GM12872 (cell line): Measurements from ENCODE around the gene TEX11.

Experiments
- TF ChIP-seq, protein P1 (sequence below): IDR thresholded peaks from 3 replicates; pipeline ENCODE4 v1.5.1; 2011; ENCODE audit warnings: low read depth, mild to moderate bottlenecking, low read length, moderate library complexity; ENCODE audit not compliant: insufficient read depth

Gene TEX11

DNA sequence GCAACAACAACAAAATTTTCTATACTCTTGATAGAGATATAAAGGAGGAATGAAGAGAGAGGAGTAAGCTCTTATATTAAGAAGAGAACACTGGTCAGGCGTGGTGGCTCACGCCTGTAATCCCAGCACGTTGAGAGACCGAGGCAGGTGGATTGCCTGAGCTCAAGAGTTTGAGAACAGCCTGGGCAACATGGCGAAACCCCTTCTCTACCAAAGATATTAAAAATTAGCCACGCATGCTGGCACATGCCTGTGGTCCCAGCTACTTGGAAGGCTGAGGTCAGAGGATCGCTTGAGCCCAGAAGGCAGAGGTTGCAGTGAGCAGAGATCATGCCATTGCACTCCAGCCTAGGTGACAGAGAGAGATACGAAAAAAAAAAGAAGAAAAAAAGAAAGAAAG, 102.4 kb downstream of the TEX11 start:
- TF ChIP-seq, protein P1, sequence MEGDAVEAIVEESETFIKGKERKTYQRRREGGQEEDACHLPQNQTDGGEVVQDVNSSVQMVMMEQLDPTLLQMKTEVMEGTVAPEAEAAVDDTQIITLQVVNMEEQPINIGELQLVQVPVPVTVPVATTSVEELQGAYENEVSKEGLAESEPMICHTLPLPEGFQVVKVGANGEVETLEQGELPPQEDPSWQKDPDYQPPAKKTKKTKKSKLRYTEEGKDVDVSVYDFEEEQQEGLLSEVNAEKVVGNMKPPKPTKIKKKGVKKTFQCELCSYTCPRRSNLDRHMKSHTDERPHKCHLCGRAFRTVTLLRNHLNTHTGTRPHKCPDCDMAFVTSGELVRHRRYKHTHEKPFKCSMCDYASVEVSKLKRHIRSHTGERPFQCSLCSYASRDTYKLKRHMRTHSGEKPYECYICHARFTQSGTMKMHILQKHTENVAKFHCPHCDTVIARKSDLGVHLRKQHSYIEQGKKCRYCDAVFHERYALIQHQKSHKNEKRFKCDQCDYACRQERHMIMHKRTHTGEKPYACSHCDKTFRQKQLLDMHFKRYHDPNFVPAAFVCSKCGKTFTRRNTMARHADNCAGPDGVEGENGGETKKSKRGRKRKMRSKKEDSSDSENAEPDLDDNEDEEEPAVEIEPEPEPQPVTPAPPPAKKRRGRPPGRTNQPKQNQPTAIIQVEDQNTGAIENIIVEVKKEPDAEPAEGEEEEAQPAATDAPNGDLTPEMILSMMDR = no peak

DNA sequence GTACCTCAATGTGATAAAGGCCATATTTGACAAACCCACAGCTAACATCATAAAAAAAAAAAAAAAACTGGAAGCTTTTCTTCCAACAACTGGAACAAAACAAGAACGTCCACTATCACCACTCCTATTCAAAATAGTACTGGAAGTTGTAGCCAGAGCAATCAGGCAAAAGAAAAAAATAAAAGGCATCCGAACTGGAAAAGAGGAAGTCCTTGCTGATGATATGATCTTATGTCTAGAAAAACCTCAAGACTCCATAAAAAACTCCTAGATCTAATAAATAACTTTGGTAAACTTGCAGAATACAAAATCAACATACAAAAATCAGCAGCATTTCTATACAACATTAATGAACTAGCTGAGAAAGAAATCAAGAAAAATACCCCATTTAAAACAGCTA, 134.3 kb downstream of the TEX11 start:
- TF ChIP-seq, protein P1 = no peak

DNA sequence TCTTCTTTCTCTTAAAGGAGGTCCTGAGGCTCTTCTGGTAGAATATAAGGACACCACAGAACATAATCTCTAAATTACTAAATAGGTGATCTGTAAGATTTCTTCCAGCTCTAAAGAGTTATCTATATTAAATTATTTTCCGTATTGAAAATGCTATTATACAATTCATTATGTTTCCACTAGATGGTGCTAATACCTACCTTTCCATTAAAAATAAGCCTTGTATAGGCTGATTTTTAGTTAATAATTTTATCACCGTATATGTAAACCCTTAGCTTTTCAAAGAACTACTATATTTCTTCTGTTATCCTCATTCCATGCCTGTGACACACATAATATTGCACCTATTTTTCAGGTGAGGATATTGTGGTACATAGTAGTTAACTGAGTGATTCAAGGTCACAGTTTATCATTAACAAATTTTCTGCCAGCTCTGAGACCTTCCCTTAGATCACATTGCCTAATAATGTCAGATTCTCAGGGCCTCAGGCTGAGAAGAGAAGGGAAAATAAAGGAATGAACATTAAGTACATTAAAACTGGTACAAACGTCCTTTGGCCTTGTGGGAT, 138.8 kb downstream of the TEX11 start:
- TF ChIP-seq, protein P1 = 0 out of 3 replicates have a peak, but pooled peaks have one; percentile 17

DNA sequence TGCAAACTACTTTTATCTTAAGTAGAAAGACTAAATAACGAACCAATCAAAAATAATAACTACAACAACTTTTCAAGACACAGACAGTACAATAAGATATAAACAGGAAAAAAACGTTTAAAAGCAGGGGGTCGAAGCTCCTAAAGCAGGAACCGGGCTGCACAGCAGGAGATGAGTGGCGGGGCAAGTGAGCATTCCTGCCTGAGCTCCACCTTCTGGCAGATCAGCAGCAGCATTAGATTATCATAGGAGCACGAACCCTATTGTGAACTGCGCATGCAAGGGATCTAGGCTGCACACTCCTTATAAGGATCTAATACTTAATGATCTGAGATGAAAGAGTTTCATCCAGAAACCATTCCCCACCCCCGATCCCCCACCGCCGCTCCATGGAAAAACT, 146.2 kb downstream of the TEX11 start:
- TF ChIP-seq, protein P1 = no peak

DNA sequence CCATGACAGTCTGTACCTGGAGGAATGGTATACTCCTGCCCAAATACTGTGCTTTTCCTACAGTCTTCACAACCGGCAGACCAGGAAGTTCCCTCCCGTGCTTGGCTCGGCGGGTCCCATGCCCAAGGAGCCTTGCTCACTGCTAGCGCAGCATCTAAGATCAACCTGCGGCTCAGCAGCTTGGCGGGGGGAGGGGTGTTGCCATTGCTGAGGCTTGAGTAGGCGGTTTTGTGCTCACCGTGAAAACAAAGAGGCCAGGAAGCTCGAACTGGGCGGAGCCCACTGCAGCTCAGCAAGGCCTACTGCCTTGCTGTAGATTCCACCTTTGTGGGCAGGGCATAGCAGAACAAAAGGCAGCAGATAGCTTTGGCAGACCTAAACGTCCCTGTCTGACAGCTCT, 152.7 kb downstream of the TEX11 start:
- TF ChIP-seq, protein P1 = no peak

DNA sequence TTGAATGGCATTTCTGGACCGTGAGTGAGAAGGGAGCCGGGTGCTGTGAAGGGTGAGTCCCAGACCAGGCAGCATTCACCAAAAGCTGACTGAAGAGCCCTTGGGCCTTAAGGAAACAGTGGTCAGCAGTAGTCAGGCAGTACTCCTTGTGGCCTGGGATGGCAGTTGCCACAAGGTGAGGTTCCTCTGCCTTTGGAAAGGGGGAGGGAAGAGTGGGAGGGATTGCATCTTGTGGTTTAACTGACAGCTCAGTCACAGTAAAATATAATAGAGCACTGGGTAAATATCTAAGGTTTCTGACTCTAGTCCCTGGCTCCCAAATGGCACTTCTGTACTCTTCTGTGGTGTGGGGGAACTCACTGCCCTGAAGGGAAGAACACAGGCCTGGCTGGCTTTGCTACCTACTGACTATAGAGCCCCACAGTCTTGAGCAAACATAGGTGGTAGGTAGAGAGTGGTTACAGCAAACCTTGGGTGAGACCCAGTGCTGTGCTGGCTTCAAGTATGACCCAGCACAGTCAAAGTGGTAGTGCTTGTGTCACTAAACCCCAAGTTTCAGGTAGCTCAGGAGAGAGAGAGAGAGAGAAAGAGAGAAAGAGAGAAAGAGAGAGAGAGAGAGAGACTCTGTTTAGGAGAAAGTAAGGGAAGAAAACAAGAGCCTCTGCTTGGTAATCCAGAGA, 154.2 kb downstream of the TEX11 start:
- TF ChIP-seq, protein P1 = no peak

DNA sequence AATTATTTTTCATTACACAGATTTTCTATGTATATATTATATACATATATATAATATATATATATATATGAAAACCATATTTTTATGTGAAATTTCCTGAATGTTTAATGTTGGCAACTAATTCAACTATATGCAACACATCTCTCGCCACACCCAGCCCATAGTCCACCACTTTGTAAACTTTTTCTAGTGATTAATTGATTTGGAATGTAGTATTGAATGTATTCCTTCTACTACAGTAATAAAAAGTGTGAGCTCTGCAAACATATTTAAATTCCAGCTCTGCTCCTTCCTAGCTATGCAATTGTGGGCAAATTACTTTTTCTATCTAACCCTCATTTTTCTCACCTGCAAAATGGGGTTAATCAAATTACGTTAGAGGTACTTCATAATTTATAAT, 187.8 kb downstream of the TEX11 start:
- TF ChIP-seq, protein P1 = no peak
